Upper lobe of left lung (tissue), 4 donors: ENCODE results near the gene GRIK5.
"Not testable (repeated sequence)": the region's sequence is repeated elsewhere in the genome, so short reads cannot be mapped to it uniquely, and the experiment has no call there.

Experiments
- POLR2A ChIP-seq, 4 donors: fragments of 450-650 bp; IDR thresholded peaks; one replicate each; pipeline ENCODE4 v1.5.1; 2016 to 2017; ENCODE audit warnings: antibody characterized with exemption in 4 of 4, mild to moderate bottlenecking in 2 of 4
- POLR2AphosphoS5 ChIP-seq, 2 donors: sonication (generic); formaldehyde crosslinking; IDR thresholded peaks; one replicate each; pipeline ENCODE4 v1.5.1; 2017; ENCODE audit warnings: antibody characterized with exemption in 2 of 2
- TF ChIP-seq, protein P1 (sequence below), 6 experiments: fragments of 450-650 bp in 4 of 6; fragments of 200-600 bp in 2 of 6; sonication (generic) in 2 of 6; IDR thresholded peaks; one replicate each; pipeline ENCODE4 v1.5.1; 2016 to 2019; ENCODE audit warnings: antibody characterized with exemption in 6 of 6

DNA sequence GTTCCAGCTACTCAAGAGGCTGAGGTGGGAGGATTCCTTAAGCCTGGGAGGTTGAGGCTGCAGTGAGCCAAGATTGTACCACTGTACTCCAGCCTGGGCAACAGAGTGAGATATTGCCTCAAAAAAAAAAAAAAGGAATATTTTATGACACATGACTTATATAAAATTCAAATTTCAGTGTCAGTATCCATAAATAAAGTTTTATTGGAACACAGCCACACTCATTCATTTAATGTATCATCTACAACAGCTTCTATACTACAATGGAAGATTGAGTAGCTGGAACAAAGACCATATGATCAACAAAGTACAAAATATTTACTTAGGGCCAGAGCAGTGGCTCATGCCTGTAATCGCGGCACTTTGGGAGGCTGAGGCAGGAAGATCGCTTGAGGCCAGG is 57.3 kb downstream of the GRIK5 start:
- TF ChIP-seq, protein P1, sequence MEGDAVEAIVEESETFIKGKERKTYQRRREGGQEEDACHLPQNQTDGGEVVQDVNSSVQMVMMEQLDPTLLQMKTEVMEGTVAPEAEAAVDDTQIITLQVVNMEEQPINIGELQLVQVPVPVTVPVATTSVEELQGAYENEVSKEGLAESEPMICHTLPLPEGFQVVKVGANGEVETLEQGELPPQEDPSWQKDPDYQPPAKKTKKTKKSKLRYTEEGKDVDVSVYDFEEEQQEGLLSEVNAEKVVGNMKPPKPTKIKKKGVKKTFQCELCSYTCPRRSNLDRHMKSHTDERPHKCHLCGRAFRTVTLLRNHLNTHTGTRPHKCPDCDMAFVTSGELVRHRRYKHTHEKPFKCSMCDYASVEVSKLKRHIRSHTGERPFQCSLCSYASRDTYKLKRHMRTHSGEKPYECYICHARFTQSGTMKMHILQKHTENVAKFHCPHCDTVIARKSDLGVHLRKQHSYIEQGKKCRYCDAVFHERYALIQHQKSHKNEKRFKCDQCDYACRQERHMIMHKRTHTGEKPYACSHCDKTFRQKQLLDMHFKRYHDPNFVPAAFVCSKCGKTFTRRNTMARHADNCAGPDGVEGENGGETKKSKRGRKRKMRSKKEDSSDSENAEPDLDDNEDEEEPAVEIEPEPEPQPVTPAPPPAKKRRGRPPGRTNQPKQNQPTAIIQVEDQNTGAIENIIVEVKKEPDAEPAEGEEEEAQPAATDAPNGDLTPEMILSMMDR (IDR thresholded peaks at IDR 0.05): not testable (repeated sequence)
- not testable (repeated sequence) for TF ChIP-seq POLR2A, POLR2AphosphoS5 (IDR thresholded peaks at IDR 0.05)
